Effector memory CD4-positive, alpha-beta T cell (primary cell): ENCODE data around the gene NR2C2AP.

Source experiments
- DNase-seq, 3 donors: peaks; one replicate each; pipeline ENCODE4 v3.0.0-alpha.2; 2020
- H3K27ac ChIP-seq: 2 replicates; pipeline ENCODE4 v1.7.0; 2013; ENCODE audit warnings: mild to moderate bottlenecking, low read length, moderate library complexity; ENCODE audit not compliant: insufficient read depth, poor library complexity, severe bottlenecking
- H3K27me3 ChIP-seq: replicated peaks from 2 replicates; pipeline ENCODE4 v1.7.0; 2013; ENCODE audit warnings: mild to moderate bottlenecking, low read length; ENCODE audit not compliant: insufficient read depth, control insufficient read depth, poor library complexity, severe bottlenecking
- H3K36me3 ChIP-seq: 2 replicates; pipeline ENCODE4 v1.7.0; 2013; ENCODE audit warnings: mild to moderate bottlenecking, low read length, moderate library complexity; ENCODE audit not compliant: control insufficient read depth, insufficient read depth
- H3K4me1 ChIP-seq: 2 replicates; pipeline ENCODE4 v1.7.0; 2013; ENCODE audit warnings: low read length, mild to moderate bottlenecking; ENCODE audit not compliant: control insufficient read depth, insufficient read depth, poor library complexity, severe bottlenecking
- H3K4me3 ChIP-seq: 2 replicates; pipeline ENCODE4 v1.7.0; 2013; ENCODE audit warnings: low read length, low read depth, mild to moderate bottlenecking; ENCODE audit not compliant: insufficient read depth, poor library complexity, severe bottlenecking
- H3K9me3 ChIP-seq: 2 replicates; pipeline ENCODE4 v1.7.0; 2013; ENCODE audit warnings: mild to moderate bottlenecking, low read length, moderate library complexity; ENCODE audit not compliant: control insufficient read depth

The NR2C2AP gene

DNA sequence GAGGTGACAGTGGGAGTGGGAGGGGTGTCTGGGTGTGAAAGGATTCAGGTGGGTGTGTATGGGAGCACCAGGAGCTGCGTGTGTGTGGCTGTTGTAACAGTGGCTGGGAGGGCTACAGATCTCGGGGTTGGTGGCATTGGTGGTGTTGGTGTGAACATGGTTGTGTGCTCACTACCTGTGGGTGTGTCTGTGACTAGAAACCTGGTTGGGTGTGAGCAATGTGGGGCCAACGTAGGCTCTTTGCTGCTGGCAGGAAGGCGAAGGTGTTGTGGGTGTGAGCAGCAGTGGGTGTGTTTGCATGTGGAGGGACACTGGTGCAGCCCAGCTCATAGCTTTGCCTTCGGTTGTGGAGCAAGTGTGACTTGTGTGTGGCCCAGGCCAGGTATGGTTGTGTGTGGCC, 3.7 kb upstream of the NR2C2AP start:
- H3K27ac ChIP-seq: no peak overlapping the region
- H3K9me3 ChIP-seq: no peaks in the 10 kb centered on the region
- H3K27me3 ChIP-seq: peaks cover 6% of the 10 kb centered on the region
- no peaks in the 10 kb centered on the region for H3K36me3 ChIP-seq
- no peak for DNase-seq
- H3K4me3 ChIP-seq: no peak overlapping the region
- H3K4me1 ChIP-seq: peaks cover 22% of the 10 kb centered on the region

DNA sequence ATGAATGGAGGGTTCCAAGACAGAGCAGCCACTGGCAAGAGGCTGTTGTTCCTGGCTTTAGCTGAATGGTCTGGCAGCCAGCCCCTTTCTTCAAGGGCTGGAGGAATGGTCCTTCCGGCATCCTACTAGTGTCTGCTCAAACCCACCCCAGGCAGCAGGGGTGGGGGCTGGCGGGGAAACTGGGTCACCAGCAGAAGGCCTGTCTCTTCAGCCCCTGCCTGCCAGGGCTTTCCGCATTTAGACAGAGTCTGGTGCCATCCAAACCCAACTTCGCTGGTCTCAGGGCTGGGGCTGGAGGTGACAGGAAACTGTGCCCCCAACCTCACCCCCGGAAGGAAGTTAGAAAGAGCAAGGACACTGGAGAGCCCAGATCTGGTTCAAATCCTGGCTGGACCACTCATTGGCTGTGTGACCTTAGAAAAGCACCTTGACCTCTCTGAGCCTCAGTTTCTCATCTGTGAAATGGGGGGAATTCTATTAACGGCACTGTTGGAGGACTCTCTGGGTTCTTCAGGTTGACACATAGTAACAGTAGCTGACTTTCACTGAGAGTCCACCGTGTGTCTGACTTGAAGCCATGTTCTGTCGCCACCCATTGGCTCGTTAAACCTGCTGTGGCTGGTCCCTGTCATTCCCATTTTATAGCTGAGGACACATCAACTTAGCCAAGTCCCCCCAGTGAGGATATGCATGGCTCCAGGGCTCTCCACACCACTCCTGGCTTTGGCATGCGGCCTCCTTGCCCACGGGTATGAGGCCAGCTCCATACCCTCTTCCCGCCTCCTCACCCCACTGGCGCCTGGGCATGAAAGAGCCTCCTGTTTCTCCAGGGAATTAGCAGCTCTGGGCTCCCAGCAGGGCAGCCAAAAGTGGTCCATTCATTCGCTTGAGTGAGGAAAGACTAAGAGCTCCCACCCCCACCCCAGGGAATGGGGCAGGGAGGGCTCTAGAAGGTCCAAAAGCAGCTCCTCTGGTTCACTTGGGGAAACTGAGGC, 2.5 kb upstream of the NR2C2AP start:
- Histone ChIP-seq H3K4me3 (no peak overlapping the region), H3K27me3 (no peaks in the 10 kb centered on the region), H3K36me3 (no peaks in the 10 kb centered on the region), H3K9me3 (no peaks in the 10 kb centered on the region), H3K4me1 (peaks cover 22% of the 10 kb centered on the region), H3K27ac (no peak overlapping the region)
- no peak for DNase-seq

GRCh38 chr19:19204181-19204580, 967 bp upstream of the NR2C2AP start:
- Histone ChIP-seq H3K27ac (no peak overlapping the region), H3K4me1 (peaks cover 22% of the 10 kb centered on the region), H3K9me3 (no peaks in the 10 kb centered on the region), H3K36me3 (peaks cover under 1% of the 10 kb centered on the region), H3K4me3 (no peak overlapping the region), H3K27me3 (no peaks in the 10 kb centered on the region)
- DNase-seq: no peak

DNA sequence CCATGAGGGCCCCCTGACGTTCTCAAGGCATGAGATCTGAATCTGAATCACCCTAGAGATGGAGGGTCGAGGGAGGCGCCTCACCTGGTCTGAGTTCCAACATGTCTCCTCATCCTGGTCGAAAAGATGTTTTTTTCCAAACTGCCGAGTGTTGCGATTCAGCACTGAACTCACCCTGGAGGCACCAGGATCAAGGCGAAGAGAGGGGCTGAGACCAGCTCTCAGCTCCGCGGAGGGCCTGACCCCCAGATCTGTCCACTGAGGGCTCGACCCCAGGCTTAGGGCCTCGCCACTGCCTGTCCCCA, 555 bp downstream of the NR2C2AP start:
- DNase-seq: no peak
- peak overlapping the region; percentile 66 for H3K27ac ChIP-seq
- H3K4me3 ChIP-seq: peak overlapping the region; percentile 80
- H3K36me3 ChIP-seq: peaks cover 10% of the 10 kb centered on the region
- no peaks in the 10 kb centered on the region for H3K9me3 ChIP-seq
- no peaks in the 10 kb centered on the region for H3K27me3 ChIP-seq
- H3K4me1 ChIP-seq: peaks cover 18% of the 10 kb centered on the region

GRCh38 chr19:19201697-19202630, 1.2 kb downstream of the NR2C2AP start:
- Histone ChIP-seq H3K36me3 (peaks cover 15% of the 10 kb centered on the region), H3K4me1 (peaks cover 11% of the 10 kb centered on the region), H3K27ac (peak overlapping the region; percentile 66), H3K27me3 (no peaks in the 10 kb centered on the region), H3K4me3 (peak overlapping the region; percentile 80), H3K9me3 (no peaks in the 10 kb centered on the region)
- no peak for DNase-seq

DNA sequence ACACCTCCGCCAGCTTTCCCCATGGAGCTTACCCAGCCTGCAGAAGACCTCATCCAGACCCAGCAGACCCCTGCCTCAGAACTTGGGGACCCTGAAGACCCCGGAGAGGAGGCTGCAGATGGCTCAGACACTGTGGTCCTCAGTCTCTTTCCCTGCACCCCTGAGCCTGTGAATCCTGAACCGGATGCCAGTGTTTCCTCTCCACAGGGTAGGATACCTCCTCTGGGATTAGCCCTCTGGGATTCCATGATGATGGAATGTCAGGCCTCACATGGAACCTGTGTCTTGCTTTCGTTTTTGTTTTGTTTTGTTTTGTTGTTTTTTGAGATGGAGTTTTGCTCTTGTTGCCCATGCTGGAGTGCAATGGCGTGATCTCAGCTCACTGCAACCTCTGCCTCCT, 9.3 kb downstream of the NR2C2AP start:
- peaks cover 14% of the 10 kb centered on the region for H3K4me1 ChIP-seq

GRCh38 chr19:19192910-19193423, 10.2 kb downstream of the NR2C2AP start:
- Histone ChIP-seq H3K36me3 (peaks cover 11% of the 10 kb centered on the region), H3K27ac (peak overlapping the region; percentile 100), H3K27me3 (no peaks in the 10 kb centered on the region), H3K4me3 (peak overlapping the region; percentile 67), H3K4me1 (peaks cover 14% of the 10 kb centered on the region), H3K9me3 (no peaks in the 10 kb centered on the region)
- DNase-seq: no peak

More for the DNA sequence above, 9.3 kb downstream of the NR2C2AP start:
- Histone ChIP-seq H3K27ac (no peak overlapping the region), H3K4me3 (no peak overlapping the region), H3K9me3 (no peaks in the 10 kb centered on the region), H3K36me3 (peaks cover 19% of the 10 kb centered on the region), H3K27me3 (no peaks in the 10 kb centered on the region)
- no peak for DNase-seq

DNA sequence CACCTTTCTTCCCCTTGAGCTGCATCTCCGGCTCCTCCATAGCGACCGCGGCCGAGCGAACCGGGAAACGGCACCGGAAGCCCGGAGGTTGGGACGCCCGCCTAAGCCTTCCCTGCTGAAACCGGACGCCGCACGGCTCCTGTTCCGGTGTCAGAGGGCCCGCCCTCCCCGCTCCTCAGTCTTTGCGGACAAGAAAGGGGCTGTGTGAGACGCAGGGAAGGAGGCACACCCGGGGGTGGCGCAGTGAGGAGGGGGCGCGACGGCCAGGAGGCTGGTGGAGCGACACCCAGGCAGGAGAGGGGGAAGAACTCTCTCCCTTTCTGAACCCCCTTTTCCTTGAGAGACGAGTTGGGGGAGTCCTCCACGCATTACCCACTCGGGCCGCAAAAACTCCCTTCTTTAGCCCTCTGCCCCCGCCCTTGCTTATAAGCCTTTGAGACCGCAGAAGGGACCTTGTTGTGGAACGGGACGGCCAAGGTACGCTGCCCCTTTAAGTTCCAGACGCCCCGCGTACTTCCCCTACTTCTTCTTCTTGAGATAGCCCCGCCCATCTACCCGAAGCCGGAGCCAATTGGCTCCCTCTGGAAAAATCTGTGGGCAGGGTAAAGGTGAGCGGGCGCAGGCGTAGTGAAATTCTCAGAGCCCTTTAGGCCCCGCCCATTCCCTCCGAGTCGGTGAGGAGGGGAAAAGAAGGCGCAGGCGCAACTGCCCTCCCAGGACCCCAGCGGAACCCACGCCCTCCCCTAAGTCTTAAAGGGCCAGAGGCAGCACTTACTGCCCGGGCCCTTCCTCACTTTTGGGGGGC, 10.9 kb downstream of the NR2C2AP start, which contains the start of the genes BORCS8 and RFXANK:
BORCS8 (minus strand) TSS at position 75 of the 805 bp plus-strand sequence; CDS start at position 40, 35 bp downstream.
RFXANK (plus strand) TSS at position 181 of the 805 bp plus-strand sequence. CDS start 1,689 bp downstream, outside the sequence.
- Histone ChIP-seq H3K27me3 (no peaks in the 10 kb centered on the region), H3K36me3 (peaks cover 9% of the 10 kb centered on the region), H3K27ac (peak within 1 kb of the TSS; percentile 100), H3K9me3 (no peaks in the 10 kb centered on the region), H3K4me1 (peaks cover 14% of the 10 kb centered on the region), H3K4me3 (peak within 1 kb of the TSS; percentile 100)
- DNase-seq: peak; percentile 97 to 98 (median 98)

GRCh38 chr19:19191768-19192077, 11.5 kb downstream of the NR2C2AP start:
- H3K36me3 ChIP-seq: peaks cover 4% of the 10 kb centered on the region
- peak overlapping the region; percentile 100 for H3K27ac ChIP-seq
- no peaks in the 10 kb centered on the region for H3K9me3 ChIP-seq
- peaks cover 14% of the 10 kb centered on the region for H3K4me1 ChIP-seq
- H3K4me3 ChIP-seq: peak overlapping the region; percentile 100
- H3K27me3 ChIP-seq: no peaks in the 10 kb centered on the region
- no peak for DNase-seq
